ENCODE measurements around the gene EFNB2. TPM values are rescaled to one million over a fixed set of nuclear protein-coding genes. Genes with fewer than 3 reads are reported as not detected.

Gene EFNB2
- 14.6 TPM for total RNA-seq

GRCh38 chr13:106535552-106536243, at the start of gene EFNB2:
Gene EFNB2, minus strand, starts transcription at chr13:106535662. Its CDS starts 698 bp downstream, at chr13:106534964.
- Histone ChIP-seq H3K36me3 (ENCODE audit: control insufficient read depth in 3 of 3, insufficient read depth in 3 of 3, low read length in 3 of 3) (peaks cover 0 to 2% (median 0%) of the 10 kb centered on the region in 3 donors), H3K9ac (ENCODE audit: low read depth in 1 of 3, low read length in 3 of 3) (peak within 1 kb of the TSS; percentile 61 to 81 (median 70)), H3K4me3 (ENCODE audit: low read length in 3 of 3) (peak within 1 kb of the TSS; percentile 83 to 84 (median 83)), H3K27ac (ENCODE audit: low read depth, low read length) (peak within 1 kb of the TSS; percentile 65), H3K4me1 (ENCODE audit: control insufficient read depth in 3 of 3, insufficient read depth in 3 of 3, low read length in 3 of 3) (peaks cover 17 to 22% (median 22%) of the 10 kb centered on the region in 3 donors), H3K27me3 (ENCODE audit: control insufficient read depth in 3 of 3, insufficient read depth in 3 of 3, low read length in 3 of 3) (no peaks in the 10 kb centered on the region), H3K9me3 (ENCODE audit: control insufficient read depth in 3 of 3, low read length in 3 of 3) (no peaks in the 10 kb centered on the region)

- Histone ChIP-seq H3K27ac (ENCODE audit: low read depth, low read length) (no peak overlapping the region), H3K27me3 (ENCODE audit: control insufficient read depth in 3 of 3, insufficient read depth in 3 of 3, low read length in 3 of 3) (peaks cover 0 to 2% (median 0%) of the 10 kb centered on the region in 3 donors), H3K4me1 (ENCODE audit: control insufficient read depth in 3 of 3, insufficient read depth in 3 of 3, low read length in 3 of 3) (no peaks in the 10 kb centered on the region), H3K9me3 (ENCODE audit: control insufficient read depth in 3 of 3, low read length in 3 of 3) (peaks cover 0 to 3% (median 2%) of the 10 kb centered on the region in 3 donors), H3K9ac (ENCODE audit: low read depth in 1 of 3, low read length in 3 of 3) (no peak overlapping the region), H3K36me3 (ENCODE audit: control insufficient read depth in 3 of 3, insufficient read depth in 3 of 3, low read length in 3 of 3) (no peaks in the 10 kb centered on the region), H3K4me3 (ENCODE audit: low read length in 3 of 3) (no peak overlapping the region)
Measured at GRCh38 chr13:106581225-106581624, 45.8 kb upstream of the EFNB2 start.

DNA sequence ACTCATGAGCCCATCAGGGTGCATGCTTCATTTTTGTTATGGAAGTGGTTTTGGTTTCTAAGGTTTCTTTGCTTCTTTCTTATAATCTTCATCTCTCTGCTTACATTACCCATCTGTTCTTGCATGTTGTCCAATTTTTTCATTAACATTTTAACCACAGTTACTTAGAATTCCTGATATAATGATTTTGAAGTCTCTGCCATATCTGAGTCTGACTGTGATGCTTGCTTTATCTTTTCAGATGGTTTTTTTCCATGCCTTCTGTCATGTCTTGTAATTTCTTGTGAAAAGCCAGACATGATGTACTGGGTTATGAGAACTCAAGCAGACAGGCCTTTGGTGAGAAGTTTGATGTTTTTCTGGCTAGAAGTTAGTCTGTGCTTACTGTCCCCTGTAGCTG, 40.4 kb upstream of the EFNB2 start:
- peaks cover 0 to 2% (median 0%) of the 10 kb centered on the region in 3 donors for H3K4me1 ChIP-seq (ENCODE audit: control insufficient read depth in 3 of 3, insufficient read depth in 3 of 3, low read length in 3 of 3)
- no peaks in the 10 kb centered on the region for H3K36me3 ChIP-seq (ENCODE audit: control insufficient read depth in 3 of 3, insufficient read depth in 3 of 3, low read length in 3 of 3)
- peaks cover 0 to 2% (median 0%) of the 10 kb centered on the region in 3 donors for H3K9me3 ChIP-seq (ENCODE audit: control insufficient read depth in 3 of 3, low read length in 3 of 3)
- H3K27me3 ChIP-seq (ENCODE audit: control insufficient read depth in 3 of 3, insufficient read depth in 3 of 3, low read length in 3 of 3), result no peaks in the 10 kb centered on the region
- H3K4me3 ChIP-seq (ENCODE audit: low read length in 3 of 3), result no peak overlapping the region
- no peak overlapping the region for H3K9ac ChIP-seq (ENCODE audit: low read depth in 1 of 3, low read length in 3 of 3)
- no peak overlapping the region for H3K27ac ChIP-seq (ENCODE audit: low read depth, low read length)

- Histone ChIP-seq H3K4me3 (ENCODE audit: low read length in 3 of 3) (no peak overlapping the region), H3K4me1 (ENCODE audit: control insufficient read depth in 3 of 3, insufficient read depth in 3 of 3, low read length in 3 of 3) (peaks cover 0 to 2% (median 0%) of the 10 kb centered on the region in 3 donors), H3K36me3 (ENCODE audit: control insufficient read depth in 3 of 3, insufficient read depth in 3 of 3, low read length in 3 of 3) (no peaks in the 10 kb centered on the region), H3K27ac (ENCODE audit: low read depth, low read length) (no peak overlapping the region), H3K27me3 (ENCODE audit: control insufficient read depth in 3 of 3, insufficient read depth in 3 of 3, low read length in 3 of 3) (no peaks in the 10 kb centered on the region), H3K9ac (ENCODE audit: low read depth in 1 of 3, low read length in 3 of 3) (no peak overlapping the region), H3K9me3 (ENCODE audit: control insufficient read depth in 3 of 3, low read length in 3 of 3) (no peaks in the 10 kb centered on the region)
Measured at GRCh38 chr13:106573868-106574267, 38.4 kb upstream of the EFNB2 start.

DNA sequence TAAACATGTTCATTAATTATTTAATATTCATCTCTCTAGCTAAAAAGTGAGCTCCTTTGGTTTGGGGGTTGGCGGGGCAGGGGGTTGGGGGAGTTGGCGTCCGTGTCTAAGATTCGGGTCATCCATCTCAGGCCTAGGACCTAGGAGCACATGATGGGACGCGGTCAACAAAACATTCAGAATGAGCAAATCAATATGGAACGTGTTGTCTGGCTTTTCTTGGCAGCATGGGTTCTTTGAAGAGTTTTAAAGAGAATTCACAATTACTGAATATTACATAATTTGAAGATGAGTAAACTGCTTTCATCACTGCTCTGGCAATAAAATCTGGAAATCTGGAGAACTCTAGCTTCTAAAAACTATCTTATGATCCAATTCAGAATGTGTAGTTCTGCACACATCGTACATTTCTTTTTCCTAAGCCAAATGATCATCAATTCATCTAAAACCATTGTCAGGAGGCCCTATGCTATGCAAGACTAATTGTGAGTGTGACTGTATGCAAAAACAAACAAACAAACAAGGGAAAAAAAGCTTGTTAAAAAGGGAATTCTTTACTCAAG, 37.9 kb upstream of the EFNB2 start:
- H3K27ac ChIP-seq (ENCODE audit: low read depth, low read length), result no peak overlapping the region

GRCh38 chr13:106570299-106570852, 34.9 kb upstream of the EFNB2 start:
- no peak overlapping the region for H3K27ac ChIP-seq (ENCODE audit: low read depth, low read length)
- no peaks in the 10 kb centered on the region for H3K9me3 ChIP-seq (ENCODE audit: control insufficient read depth in 3 of 3, low read length in 3 of 3)
- H3K4me3 ChIP-seq (ENCODE audit: low read length in 3 of 3), result no peak overlapping the region
- peaks cover 16 to 21% (median 20%) of the 10 kb centered on the region in 3 donors for H3K4me1 ChIP-seq (ENCODE audit: control insufficient read depth in 3 of 3, insufficient read depth in 3 of 3, low read length in 3 of 3)
- no peaks in the 10 kb centered on the region for H3K27me3 ChIP-seq (ENCODE audit: control insufficient read depth in 3 of 3, insufficient read depth in 3 of 3, low read length in 3 of 3)
- no peaks in the 10 kb centered on the region for H3K36me3 ChIP-seq (ENCODE audit: control insufficient read depth in 3 of 3, insufficient read depth in 3 of 3, low read length in 3 of 3)
- no peak overlapping the region for H3K9ac ChIP-seq (ENCODE audit: low read depth in 1 of 3, low read length in 3 of 3)

More for the DNA sequence above, 37.9 kb upstream of the EFNB2 start:
- H3K36me3 ChIP-seq (ENCODE audit: control insufficient read depth in 3 of 3, insufficient read depth in 3 of 3, low read length in 3 of 3), result no peaks in the 10 kb centered on the region
- H3K4me3 ChIP-seq (ENCODE audit: low read length in 3 of 3), result no peak overlapping the region
- H3K27me3 ChIP-seq (ENCODE audit: control insufficient read depth in 3 of 3, insufficient read depth in 3 of 3, low read length in 3 of 3), result no peaks in the 10 kb centered on the region
- peaks cover 2 to 4% (median 4%) of the 10 kb centered on the region in 3 donors for H3K4me1 ChIP-seq (ENCODE audit: control insufficient read depth in 3 of 3, insufficient read depth in 3 of 3, low read length in 3 of 3)
- no peaks in the 10 kb centered on the region for H3K9me3 ChIP-seq (ENCODE audit: control insufficient read depth in 3 of 3, low read length in 3 of 3)
- no peak overlapping the region for H3K9ac ChIP-seq (ENCODE audit: low read depth in 1 of 3, low read length in 3 of 3)

DNA sequence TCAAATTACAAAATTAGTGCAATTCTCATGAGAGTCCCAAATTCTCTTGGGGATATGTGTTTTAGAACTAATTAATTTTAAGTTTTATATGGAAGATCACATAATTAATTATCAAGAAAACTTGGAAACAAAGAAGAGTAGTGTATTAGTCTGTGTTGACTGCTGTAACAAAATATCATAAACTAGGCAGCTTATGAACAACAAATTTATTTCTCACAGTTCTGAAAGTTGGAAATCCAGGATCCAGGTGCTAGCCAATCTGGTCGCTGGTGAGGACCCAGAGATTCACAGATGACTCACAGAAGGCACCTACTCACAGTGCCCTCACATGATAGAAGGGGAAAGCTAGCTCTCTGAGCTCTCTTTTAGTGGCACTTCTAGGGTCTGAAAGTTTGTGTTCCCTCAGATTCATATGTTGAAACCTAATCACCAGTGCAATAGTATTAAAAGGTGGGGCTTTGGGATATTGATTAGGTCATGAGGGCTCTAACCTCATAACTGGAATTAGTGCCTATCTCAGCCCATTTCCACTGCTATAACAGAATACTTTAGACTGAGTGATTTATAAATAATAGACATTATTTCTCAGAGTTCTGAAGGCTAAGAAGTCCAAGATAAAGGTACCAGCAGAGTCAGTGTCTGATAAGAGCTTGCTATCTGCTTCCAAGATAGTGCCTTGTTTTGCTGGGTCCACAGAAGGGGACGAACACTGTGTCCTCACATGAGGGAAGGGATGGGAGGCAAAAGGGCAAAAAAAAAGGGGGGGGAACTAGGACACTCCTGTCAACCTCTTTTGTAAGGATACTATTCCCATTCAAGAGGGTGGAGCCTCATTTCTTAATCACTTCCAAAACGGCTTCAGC, 34.0 kb upstream of the EFNB2 start:
- Histone ChIP-seq H3K4me3 (ENCODE audit: low read length in 3 of 3) (no peak overlapping the region), H3K27ac (ENCODE audit: low read depth, low read length) (no peak overlapping the region), H3K9me3 (ENCODE audit: control insufficient read depth in 3 of 3, low read length in 3 of 3) (no peaks in the 10 kb centered on the region), H3K27me3 (ENCODE audit: control insufficient read depth in 3 of 3, insufficient read depth in 3 of 3, low read length in 3 of 3) (no peaks in the 10 kb centered on the region), H3K9ac (ENCODE audit: low read depth in 1 of 3, low read length in 3 of 3) (no peak overlapping the region), H3K4me1 (ENCODE audit: control insufficient read depth in 3 of 3, insufficient read depth in 3 of 3, low read length in 3 of 3) (peaks cover 23 to 30% (median 29%) of the 10 kb centered on the region in 3 donors), H3K36me3 (ENCODE audit: control insufficient read depth in 3 of 3, insufficient read depth in 3 of 3, low read length in 3 of 3) (no peaks in the 10 kb centered on the region)

DNA sequence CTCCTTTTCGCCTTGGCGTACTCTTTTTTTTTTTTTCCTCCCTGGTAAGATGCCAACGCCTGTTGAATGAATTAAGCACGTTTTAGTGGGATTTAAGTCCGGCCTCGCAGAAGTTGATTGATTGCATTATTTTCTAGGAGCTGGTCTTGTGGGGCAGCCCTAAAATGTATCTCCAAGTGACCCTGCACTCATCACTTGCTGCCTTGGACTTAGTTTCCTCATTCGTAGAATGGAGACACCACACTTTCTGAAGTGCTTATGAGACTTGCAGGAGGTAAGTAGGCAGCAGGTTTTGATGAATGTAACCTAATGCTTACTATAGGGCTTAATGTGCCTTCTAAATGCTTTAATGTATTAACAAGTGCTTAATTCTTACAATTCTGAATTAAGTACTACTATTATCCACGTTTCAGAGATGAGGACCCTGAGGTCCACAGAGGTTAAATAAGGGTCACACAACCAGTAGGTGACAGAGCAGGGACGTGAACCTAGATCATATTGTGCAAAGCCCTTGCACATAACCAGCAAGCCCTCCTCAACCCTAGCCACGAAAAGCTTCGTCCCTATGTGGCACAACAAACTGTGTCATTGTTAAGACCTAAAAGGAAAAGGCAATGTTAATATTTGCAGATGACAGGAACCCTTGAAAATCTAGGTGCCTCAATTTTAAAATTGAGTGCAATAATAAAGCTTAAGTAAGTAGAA, 33.0 kb upstream of the EFNB2 start:
- no peak overlapping the region for H3K27ac ChIP-seq (ENCODE audit: low read depth, low read length)
- peak overlapping the region in 2 of 3 donors; percentile 29 to 96 for H3K9ac ChIP-seq (ENCODE audit: low read depth in 1 of 3, low read length in 3 of 3)
- no peaks in the 10 kb centered on the region for H3K9me3 ChIP-seq (ENCODE audit: control insufficient read depth in 3 of 3, low read length in 3 of 3)
- no peaks in the 10 kb centered on the region for H3K36me3 ChIP-seq (ENCODE audit: control insufficient read depth in 3 of 3, insufficient read depth in 3 of 3, low read length in 3 of 3)
- H3K4me1 ChIP-seq (ENCODE audit: control insufficient read depth in 3 of 3, insufficient read depth in 3 of 3, low read length in 3 of 3), result peaks cover 23 to 33% (median 29%) of the 10 kb centered on the region in 3 donors
- peak overlapping the region; percentile 88 to 96 (median 95) for H3K4me3 ChIP-seq (ENCODE audit: low read length in 3 of 3)
- no peaks in the 10 kb centered on the region for H3K27me3 ChIP-seq (ENCODE audit: control insufficient read depth in 3 of 3, insufficient read depth in 3 of 3, low read length in 3 of 3)

Data from skeletal muscle tissue (tissue), 4 donors.